Progenitor cell of endocrine pancreas (in vitro differentiated cells): ENCODE data around the gene PLEKHA6. TPM values are rescaled to one million over a fixed set of nuclear protein-coding genes. Genes with fewer than 3 reads are reported as not detected.

Source experiments
- DNase-seq: peaks from one replicate; pipeline ENCODE4 v3.0.0; 2021; ENCODE audit warnings: low spot score; ENCODE audit not compliant: unreplicated experiment
- H3K27ac Mint-ChIP-seq: 2 replicates; pipeline ENCODE4 v1.8.0; 2021; ENCODE audit warnings: mild to moderate bottlenecking, moderate library complexity, mixed read lengths
- H3K27me3 Mint-ChIP-seq: 2 replicates; pipeline ENCODE4 v1.8.0; 2021; ENCODE audit warnings: mixed read lengths
- H3K36me3 Mint-ChIP-seq: 2 replicates; pipeline ENCODE4 v1.8.0; 2022; ENCODE audit warnings: mixed read lengths; ENCODE audit not compliant: insufficient read depth
- H3K4me1 Mint-ChIP-seq: 2 replicates; pipeline ENCODE4 v1.8.0; 2021; ENCODE audit warnings: low read depth, mixed read lengths
- H3K4me3 Mint-ChIP-seq: 2 replicates; pipeline ENCODE4 v1.8.0; 2021; ENCODE audit warnings: low read depth, mild to moderate bottlenecking, moderate library complexity, mixed read lengths
- H3K9me3 Mint-ChIP-seq: 2 replicates; pipeline ENCODE4 v1.8.0; 2021; ENCODE audit warnings: low read depth, mixed read lengths
- total RNA-seq: library from RNA; stranded (reverse); gene quantifications from 2 replicates; pipeline ENCODE4 v1.2.1, GENCODE V29; 2021
- TF ChIP-seq, protein P1 (sequence below): fragments of 200-600 bp; sonication (generic); IDR thresholded peaks from one replicate; pipeline ENCODE4 v1.5.0; 2021; ENCODE audit warnings: antibody characterized with exemption, mild to moderate bottlenecking; ENCODE audit not compliant: unreplicated experiment

PLEKHA6 gene
- total RNA-seq, 1 donor from 2014 or later = 66.9 TPM

DNA sequence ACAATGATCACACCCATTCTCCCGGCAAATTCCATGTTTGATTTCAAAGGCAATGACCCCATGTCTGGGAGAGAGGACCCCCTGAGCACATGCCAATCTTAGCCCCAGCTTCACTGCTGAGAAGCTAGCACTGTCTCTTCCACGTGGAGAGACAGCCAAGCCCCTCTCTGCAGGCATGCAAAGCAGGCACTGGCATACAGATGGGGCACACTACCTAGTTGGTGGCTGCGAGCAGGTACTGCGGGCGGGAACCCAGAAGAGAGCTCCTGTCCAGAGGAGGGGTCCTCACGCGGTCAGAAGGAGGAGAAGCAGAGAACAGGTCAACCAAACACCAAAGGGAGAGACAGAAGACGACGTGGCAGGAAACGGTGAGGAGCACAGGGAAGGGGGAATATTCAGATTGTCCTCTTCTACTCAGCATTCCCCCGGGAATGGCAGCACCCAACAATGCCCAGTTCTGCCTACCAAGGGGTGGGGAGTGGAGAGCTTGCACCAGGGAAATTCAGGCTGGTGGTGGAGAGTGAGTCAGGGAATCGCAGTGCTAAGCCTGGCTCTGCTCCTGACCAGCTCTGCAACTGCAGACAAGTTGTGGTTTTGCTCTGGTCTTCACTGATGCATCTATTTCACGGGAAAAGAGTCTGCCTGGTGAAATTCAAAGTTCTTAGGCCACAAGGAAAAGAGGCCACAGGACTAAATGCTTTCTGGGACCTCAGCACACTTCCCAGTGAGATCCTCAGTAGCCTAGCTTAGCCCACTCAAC lies 97.8 kb downstream of the PLEKHA6 start:
- H3K4me3 Mint-ChIP-seq = no peak overlapping the region

DNA sequence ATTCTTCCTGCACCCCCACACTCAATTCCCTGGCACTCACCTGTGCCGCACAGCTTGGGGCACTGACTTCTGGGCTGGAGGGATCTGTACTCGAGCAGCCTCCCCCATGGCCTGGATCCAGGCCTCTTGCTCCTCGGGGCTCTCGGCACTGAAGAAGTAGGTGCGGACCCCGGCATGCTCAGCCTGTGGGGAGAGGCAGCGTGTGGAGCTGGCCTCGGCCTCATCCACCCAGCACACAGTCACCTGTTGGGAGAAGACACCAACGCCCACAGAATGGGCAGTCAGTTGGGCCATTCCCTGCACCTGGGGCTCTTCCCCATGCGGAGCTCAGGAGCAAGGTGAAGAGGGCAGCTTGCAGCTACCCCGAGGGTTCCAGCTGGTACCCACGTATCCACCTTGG lies 98.5 kb downstream of the PLEKHA6 start:
- no peak for DNase-seq
- Mint-ChIP-seq H3K27ac (no peak overlapping the region), H3K4me1 (peaks cover 19% of the 10 kb centered on the region), H3K9me3 (no peaks in the 10 kb centered on the region), H3K36me3 (peaks cover 39% of the 10 kb centered on the region), H3K4me3 (no peak overlapping the region), H3K27me3 (no peaks in the 10 kb centered on the region)
- TF ChIP-seq, protein P1, sequence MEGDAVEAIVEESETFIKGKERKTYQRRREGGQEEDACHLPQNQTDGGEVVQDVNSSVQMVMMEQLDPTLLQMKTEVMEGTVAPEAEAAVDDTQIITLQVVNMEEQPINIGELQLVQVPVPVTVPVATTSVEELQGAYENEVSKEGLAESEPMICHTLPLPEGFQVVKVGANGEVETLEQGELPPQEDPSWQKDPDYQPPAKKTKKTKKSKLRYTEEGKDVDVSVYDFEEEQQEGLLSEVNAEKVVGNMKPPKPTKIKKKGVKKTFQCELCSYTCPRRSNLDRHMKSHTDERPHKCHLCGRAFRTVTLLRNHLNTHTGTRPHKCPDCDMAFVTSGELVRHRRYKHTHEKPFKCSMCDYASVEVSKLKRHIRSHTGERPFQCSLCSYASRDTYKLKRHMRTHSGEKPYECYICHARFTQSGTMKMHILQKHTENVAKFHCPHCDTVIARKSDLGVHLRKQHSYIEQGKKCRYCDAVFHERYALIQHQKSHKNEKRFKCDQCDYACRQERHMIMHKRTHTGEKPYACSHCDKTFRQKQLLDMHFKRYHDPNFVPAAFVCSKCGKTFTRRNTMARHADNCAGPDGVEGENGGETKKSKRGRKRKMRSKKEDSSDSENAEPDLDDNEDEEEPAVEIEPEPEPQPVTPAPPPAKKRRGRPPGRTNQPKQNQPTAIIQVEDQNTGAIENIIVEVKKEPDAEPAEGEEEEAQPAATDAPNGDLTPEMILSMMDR = no peak

More for the DNA sequence above, 97.8 kb downstream of the PLEKHA6 start:
- Mint-ChIP-seq H3K36me3 (peaks cover 35% of the 10 kb centered on the region), H3K27me3 (no peaks in the 10 kb centered on the region), H3K9me3 (no peaks in the 10 kb centered on the region), H3K4me1 (peaks cover 26% of the 10 kb centered on the region), H3K27ac (peak overlapping the region; percentile 91)
- TF ChIP-seq, protein P1 = no peak
- no peak for DNase-seq

DNA sequence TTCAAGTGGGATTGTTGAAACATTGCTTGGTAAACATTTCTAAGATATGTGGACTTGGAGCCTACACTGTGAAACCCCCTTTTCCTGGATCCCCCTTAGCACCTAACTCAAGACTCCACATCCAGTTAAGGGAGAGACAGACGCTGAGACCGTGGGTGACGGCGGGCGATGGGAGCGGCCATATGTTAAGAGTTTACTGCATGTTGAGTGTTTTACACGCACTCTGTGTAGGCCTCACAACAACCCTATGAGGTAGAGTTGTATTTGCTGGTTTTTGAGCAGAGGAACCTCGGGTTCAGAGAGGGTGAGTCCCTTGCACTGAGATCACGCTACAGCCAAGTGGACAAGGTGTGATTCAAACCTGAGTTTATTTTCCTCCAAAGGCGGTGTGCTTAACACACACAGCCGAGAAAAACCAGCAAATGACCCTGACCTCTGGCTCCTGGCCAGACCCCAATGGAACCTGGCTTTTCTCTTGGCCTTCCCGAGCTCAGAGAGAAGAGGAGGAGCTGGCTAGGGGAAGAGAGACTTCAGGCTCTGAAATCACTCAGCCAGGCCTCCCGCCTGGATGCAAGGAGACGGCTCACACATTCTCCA lies 99.0 kb downstream of the PLEKHA6 start:
- peak overlapping the region; percentile 47 for H3K27ac Mint-ChIP-seq
- peaks cover 39% of the 10 kb centered on the region for H3K36me3 Mint-ChIP-seq
- DNase-seq = no peak
- TF ChIP-seq, protein P1 = no peak
- H3K9me3 Mint-ChIP-seq = no peaks in the 10 kb centered on the region
- H3K27me3 Mint-ChIP-seq = no peaks in the 10 kb centered on the region
- no peak overlapping the region for H3K4me3 Mint-ChIP-seq
- peaks cover 15% of the 10 kb centered on the region for H3K4me1 Mint-ChIP-seq

DNA sequence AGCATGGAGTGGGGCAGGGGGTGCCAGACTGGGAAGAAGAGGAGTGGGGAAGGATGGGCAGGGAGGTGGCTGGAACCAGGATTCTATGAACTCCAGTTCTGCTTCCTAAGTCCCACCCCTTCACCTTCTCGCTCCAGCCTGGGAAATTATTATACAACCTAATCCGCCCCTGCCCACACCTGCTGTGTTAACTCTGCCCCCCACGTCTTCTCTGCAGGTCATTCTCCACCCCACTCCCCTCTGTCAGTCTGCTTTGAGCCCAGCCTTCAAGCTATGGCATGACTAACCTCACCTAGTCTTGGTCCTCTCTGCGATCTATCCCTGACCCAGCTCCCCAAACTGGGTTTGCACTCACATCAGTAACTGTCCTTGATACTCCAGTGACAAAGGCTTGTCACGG lies 99.9 kb downstream of the PLEKHA6 start:
- TF ChIP-seq, protein P1 = no peak
- H3K9me3 Mint-ChIP-seq = no peaks in the 10 kb centered on the region
- DNase-seq = no peak

DNA sequence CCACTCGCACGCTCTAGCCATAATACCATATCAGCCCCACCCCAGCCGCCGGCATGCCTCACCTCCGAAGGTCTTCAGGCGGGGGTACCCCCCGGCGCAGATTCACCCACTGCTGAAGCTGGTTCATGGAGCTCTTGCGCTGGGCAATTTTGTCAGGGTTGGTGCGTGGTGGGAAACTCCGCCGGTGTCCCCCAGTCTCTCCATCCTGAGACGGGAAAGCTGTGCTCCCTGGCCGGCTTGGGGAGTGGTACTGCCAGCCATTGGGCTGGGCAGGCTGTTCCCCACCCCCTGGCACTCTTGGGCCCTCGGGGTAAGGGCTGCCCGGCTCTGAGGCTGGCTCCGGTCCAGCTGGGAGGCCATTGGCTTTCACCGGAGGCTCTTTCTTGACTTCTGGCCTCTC lies 100.5 kb downstream of the PLEKHA6 start:
- Mint-ChIP-seq H3K27me3 (no peaks in the 10 kb centered on the region), H3K9me3 (no peaks in the 10 kb centered on the region), H3K36me3 (peaks cover 36% of the 10 kb centered on the region), H3K4me3 (no peak overlapping the region), H3K4me1 (peaks cover 14% of the 10 kb centered on the region), H3K27ac (no peak overlapping the region)
- TF ChIP-seq, protein P1 = no peak
- no peak for DNase-seq

More for the DNA sequence above, 99.9 kb downstream of the PLEKHA6 start:
- Mint-ChIP-seq H3K27ac (peak overlapping the region; percentile 53), H3K27me3 (no peaks in the 10 kb centered on the region), H3K4me3 (no peak overlapping the region), H3K4me1 (peaks cover 14% of the 10 kb centered on the region), H3K36me3 (peaks cover 37% of the 10 kb centered on the region)
